Measurements from ENCODE around the gene NFATC3.

DNA sequence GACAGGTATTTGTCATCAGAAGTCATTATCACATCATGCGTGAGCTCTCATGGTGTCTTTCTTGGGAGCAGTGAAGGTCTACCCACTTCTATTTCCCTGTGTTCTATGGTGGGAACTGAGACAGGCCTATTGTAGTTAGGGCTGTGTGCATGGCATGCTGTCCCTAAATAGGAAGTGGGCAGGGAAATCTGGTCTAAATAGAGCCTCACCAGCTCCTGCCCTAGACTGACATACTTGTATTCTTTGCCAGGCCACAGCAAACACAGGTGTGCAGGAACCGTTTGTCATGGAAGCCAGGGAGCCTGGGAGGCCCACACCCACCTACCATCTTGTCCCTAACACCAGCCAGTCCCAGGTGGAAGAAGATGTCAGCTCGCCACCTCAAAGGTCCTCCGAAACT, 189.3 kb downstream of the NFATC3 start:
- no peak for TF ChIP-seq CTCF (IDR thresholded peaks at IDR 0.05)
- TF ChIP-seq EZH2phosphoT487 (IDR thresholded peaks at IDR 0.05): no peak

Measured in neural progenitor cell (in vitro differentiated cells).